Type B pancreatic cell (in vitro differentiated cells): ENCODE results near the gene SEC14L1. TPM values are rescaled to one million over a fixed set of nuclear protein-coding genes. Genes with fewer than 3 reads are reported as not detected.

Source experiments
- DNase-seq: peaks from one replicate; pipeline ENCODE4 v3.0.0; 2021; ENCODE audit warnings: mixed read lengths; ENCODE audit not compliant: unreplicated experiment; ENCODE audit errors: extremely low spot score
- H3K27ac Mint-ChIP-seq: 2 replicates; pipeline ENCODE4 v1.8.0; 2021; ENCODE audit warnings: mild to moderate bottlenecking, mixed read lengths
- H3K27me3 Mint-ChIP-seq: 2 replicates; pipeline ENCODE4 v1.8.0; 2021; ENCODE audit warnings: mixed read lengths
- H3K36me3 Mint-ChIP-seq: 2 replicates; pipeline ENCODE4 v1.8.0; 2021; ENCODE audit warnings: mixed read lengths
- H3K4me1 Mint-ChIP-seq: one replicate; pipeline ENCODE4 v1.8.0; 2021; ENCODE audit warnings: mixed read lengths; ENCODE audit not compliant: unreplicated experiment
- H3K4me3 Mint-ChIP-seq: 2 replicates; pipeline ENCODE4 v1.8.0; 2021; ENCODE audit warnings: mild to moderate bottlenecking, mixed read lengths
- H3K9me3 Mint-ChIP-seq: 2 replicates; pipeline ENCODE4 v1.8.0; 2021; ENCODE audit warnings: mixed read lengths
- CTCF ChIP-seq: fragments of 200-600 bp; sonication (generic); conservative IDR thresholded peaks from 2 replicates; pipeline ENCODE4 v1.5.0; 2021; ENCODE audit warnings: antibody characterized with exemption, mild to moderate bottlenecking
- total RNA-seq: library from RNA; stranded (reverse); gene quantifications from 2 replicates; pipeline ENCODE4 v1.2.1, GENCODE V29; 2021; ENCODE audit warnings: low replicate concordance

The SEC14L1 gene
- total RNA-seq, 1 donor from 2014 or later = 74.9 TPM

GRCh38 chr17:77234695-77235094 lies 93.9 kb downstream of the SEC14L1 start:
- no peak for DNase-seq
- H3K4me1 Mint-ChIP-seq = peaks cover 11% of the 10 kb centered on the region
- no peak overlapping the region for H3K27ac Mint-ChIP-seq

GRCh38 chr17:77235370-77235941 lies 94.7 kb downstream of the SEC14L1 start:
- no peak for DNase-seq

More at GRCh38 chr17:77234695-77235094, 93.9 kb downstream of the SEC14L1 start:
- H3K9me3 Mint-ChIP-seq = no peaks in the 10 kb centered on the region
- TF ChIP-seq CTCF = no peak
- H3K27me3 Mint-ChIP-seq = no peaks in the 10 kb centered on the region
- no peak overlapping the region for H3K4me3 Mint-ChIP-seq
- peaks cover 3% of the 10 kb centered on the region for H3K36me3 Mint-ChIP-seq

GRCh38 chr17:77237232-77238008 lies 96.7 kb downstream of the SEC14L1 start:
- H3K27ac Mint-ChIP-seq = no peak overlapping the region
- H3K4me3 Mint-ChIP-seq = no peak overlapping the region

More at GRCh38 chr17:77235370-77235941, 94.7 kb downstream of the SEC14L1 start:
- peak overlapping the region; percentile 13 for H3K4me3 Mint-ChIP-seq
- peaks cover 11% of the 10 kb centered on the region for H3K4me1 Mint-ChIP-seq
- no peak for TF ChIP-seq CTCF
- peaks cover 3% of the 10 kb centered on the region for H3K36me3 Mint-ChIP-seq
- no peaks in the 10 kb centered on the region for H3K27me3 Mint-ChIP-seq
- no peak overlapping the region for H3K27ac Mint-ChIP-seq
- H3K9me3 Mint-ChIP-seq = no peaks in the 10 kb centered on the region

DNA sequence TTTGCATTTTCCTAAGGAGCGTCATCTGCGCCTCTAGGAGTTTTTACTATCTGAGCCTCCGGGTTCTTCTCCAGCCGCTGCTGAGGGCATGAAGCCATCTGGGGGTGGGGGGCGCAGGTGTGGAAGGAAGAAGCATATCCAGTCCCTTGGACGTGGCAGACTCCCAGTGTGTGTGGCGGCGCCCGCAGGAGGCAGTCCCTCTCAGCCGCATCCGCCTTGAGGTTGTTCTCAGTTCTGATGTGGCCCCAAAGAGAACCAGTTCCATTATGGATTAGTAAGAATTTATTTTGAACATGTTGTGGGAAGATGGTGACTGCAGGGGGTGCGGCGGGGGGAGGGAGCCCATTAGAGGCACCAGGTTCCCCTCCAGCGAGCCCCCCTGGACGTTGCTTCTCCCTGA lies 100.2 kb downstream of the SEC14L1 start:
- DNase-seq = no peak
- no peaks in the 10 kb centered on the region for H3K27me3 Mint-ChIP-seq
- H3K9me3 Mint-ChIP-seq = no peaks in the 10 kb centered on the region
- H3K27ac Mint-ChIP-seq = no peak overlapping the region
- H3K36me3 Mint-ChIP-seq = no peaks in the 10 kb centered on the region
- TF ChIP-seq CTCF = no peak
- H3K4me1 Mint-ChIP-seq = peaks cover 10% of the 10 kb centered on the region
- H3K4me3 Mint-ChIP-seq = no peak overlapping the region

More at GRCh38 chr17:77237232-77238008, 96.7 kb downstream of the SEC14L1 start:
- Mint-ChIP-seq H3K4me1 (peaks cover 16% of the 10 kb centered on the region), H3K36me3 (peaks cover 3% of the 10 kb centered on the region), H3K9me3 (no peaks in the 10 kb centered on the region), H3K27me3 (no peaks in the 10 kb centered on the region)
- DNase-seq = no peak
- no peak for TF ChIP-seq CTCF

DNA sequence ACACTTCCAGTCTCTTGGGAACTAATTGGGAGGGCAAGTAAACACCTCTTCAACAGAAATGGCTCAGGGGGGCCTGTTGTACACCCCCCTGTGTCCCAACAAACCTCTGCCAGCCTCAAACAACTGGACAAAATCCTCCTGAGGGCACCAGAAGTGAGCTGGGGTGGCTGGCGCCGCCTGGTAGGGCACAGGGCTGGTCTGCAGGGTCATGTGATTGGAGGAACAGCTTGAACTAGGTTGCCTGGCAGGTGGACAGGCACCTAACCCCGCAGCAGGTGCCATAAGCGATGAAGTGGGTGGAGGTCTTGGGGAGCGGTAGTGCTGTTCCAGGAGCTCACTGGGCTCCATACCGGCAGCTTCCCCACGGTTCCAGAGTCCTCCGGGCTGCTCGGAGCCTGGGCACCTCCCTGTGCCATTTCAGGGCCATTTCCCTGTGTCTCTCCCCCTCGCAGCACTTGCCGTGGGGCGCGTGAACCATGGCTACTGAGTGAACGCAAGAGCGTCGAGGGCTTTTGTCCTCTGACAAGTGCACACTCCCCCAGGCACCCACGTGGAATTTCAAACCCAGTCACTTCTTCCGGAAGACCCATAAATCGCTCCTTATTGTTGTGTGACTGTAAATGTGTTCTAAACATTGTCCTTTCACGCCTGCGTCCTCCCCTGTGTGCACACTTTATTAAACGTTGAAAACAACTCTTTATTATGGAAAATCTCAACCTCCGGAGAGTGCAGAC lies 101.5 kb downstream of the SEC14L1 start:
- Mint-ChIP-seq H3K27me3 (no peaks in the 10 kb centered on the region), H3K4me1 (peaks cover 10% of the 10 kb centered on the region), H3K36me3 (no peaks in the 10 kb centered on the region), H3K4me3 (no peak overlapping the region), H3K27ac (peak overlapping the region; percentile 34), H3K9me3 (no peaks in the 10 kb centered on the region)
- TF ChIP-seq CTCF = no peak
- DNase-seq = no peak
